Chondrocyte (in vitro differentiated cells): ENCODE measurements around the gene HSPB1. TPM values are rescaled to one million over a fixed set of nuclear protein-coding genes. Genes with fewer than 3 reads are reported as not detected.

Experiments
- DNase-seq: peaks from one replicate; pipeline ENCODE4 v3.0.0; 2021; ENCODE audit warnings: mixed read lengths, low spot score
- H3K27ac Mint-ChIP-seq: one replicate; pipeline ENCODE4 v1.8.0; 2021; ENCODE audit warnings: mild to moderate bottlenecking, moderate library complexity, mixed read lengths; ENCODE audit not compliant: unreplicated experiment
- H3K27me3 Mint-ChIP-seq: 2 replicates; pipeline ENCODE4 v1.8.0; 2021; ENCODE audit warnings: low read depth, mixed read lengths
- H3K36me3 Mint-ChIP-seq: 2 replicates; pipeline ENCODE4 v1.8.0; 2021; ENCODE audit warnings: low read depth, mixed read lengths
- H3K4me1 Mint-ChIP-seq: 2 replicates; pipeline ENCODE4 v1.8.0; 2021; ENCODE audit warnings: low read depth, mild to moderate bottlenecking, mixed read lengths
- H3K4me3 Mint-ChIP-seq: one replicate; pipeline ENCODE4 v1.8.0; 2021; ENCODE audit warnings: mild to moderate bottlenecking, moderate library complexity, mixed read lengths; ENCODE audit not compliant: unreplicated experiment
- H3K9me3 Mint-ChIP-seq: 2 replicates; pipeline ENCODE4 v1.8.0; 2021; ENCODE audit warnings: low read depth, mixed read lengths
- CTCF ChIP-seq: fragments of 200-600 bp; sonication (generic); IDR thresholded peaks from 2 replicates; pipeline ENCODE4 v1.5.0; 2021; ENCODE audit warnings: antibody characterized with exemption, mild to moderate bottlenecking, moderate library complexity
- total RNA-seq: library from RNA; stranded (reverse); gene quantifications from 3 replicates; pipeline ENCODE4 v1.2.1, GENCODE V29; 2021

Gene HSPB1
- total RNA-seq, 1 donor from 2014 or later = 1,322 TPM

DNA sequence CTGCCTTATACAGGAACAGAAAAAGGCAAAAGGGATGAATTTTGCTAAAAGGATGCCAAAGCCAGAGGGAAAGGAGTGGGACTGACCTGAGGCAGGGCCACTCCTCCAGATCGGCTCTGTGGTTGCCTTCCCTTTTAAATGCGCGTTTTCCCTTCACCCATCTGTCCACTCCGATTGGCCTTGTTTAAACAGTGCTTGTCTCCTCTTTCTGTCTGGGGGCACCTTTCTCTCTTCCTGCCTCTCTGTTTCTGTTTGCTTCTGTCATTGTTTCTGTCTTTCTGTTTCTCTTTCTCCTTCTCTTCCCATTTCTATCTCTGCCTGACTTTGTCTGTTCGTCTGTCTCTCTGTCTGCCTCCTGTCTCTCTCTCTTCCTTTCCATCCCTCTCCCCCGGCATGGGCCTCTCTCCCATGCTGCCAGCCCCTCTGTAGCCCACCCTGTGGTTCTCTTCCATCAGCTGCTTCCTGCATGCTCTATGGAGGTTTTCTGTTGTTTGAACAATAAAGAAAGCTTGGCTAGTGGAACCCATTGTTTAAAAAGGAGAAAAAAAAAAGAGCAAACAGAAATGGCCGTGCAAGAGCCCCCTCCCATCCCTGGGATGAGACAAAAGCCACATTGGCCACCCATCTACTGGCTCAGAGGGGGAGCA is 29.5 kb upstream of the HSPB1 start:
- H3K4me3 Mint-ChIP-seq = no peak overlapping the region

DNA sequence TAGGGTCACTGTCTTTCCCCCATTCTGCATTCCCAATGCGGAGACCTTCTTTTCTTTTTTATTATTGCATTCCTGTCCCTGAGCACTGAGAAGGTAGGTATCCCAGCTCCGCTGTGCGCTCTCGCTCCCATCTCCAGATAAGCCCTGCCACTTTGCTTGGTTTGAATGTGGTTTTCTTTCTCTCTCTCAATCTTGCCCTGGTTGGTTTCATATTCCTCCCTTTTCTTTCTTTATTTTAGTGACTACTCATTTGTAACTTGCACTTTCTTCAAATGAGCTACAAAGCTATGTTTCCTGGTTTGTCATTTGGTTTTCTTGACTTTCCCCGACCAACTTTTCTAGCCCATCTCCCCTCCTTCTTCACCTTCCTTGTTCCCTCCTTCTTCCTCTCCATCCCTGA is 29.0 kb upstream of the HSPB1 start:
- H3K4me1 Mint-ChIP-seq = peaks cover 9% of the 10 kb centered on the region
- H3K36me3 Mint-ChIP-seq = no peaks in the 10 kb centered on the region
- DNase-seq = no peak
- no peak for TF ChIP-seq CTCF
- H3K27ac Mint-ChIP-seq = no peak overlapping the region
- H3K27me3 Mint-ChIP-seq = peaks cover 49% of the 10 kb centered on the region
- no peak overlapping the region for H3K4me3 Mint-ChIP-seq
- no peaks in the 10 kb centered on the region for H3K9me3 Mint-ChIP-seq

More for the DNA sequence above, 29.5 kb upstream of the HSPB1 start:
- H3K27ac Mint-ChIP-seq = no peak overlapping the region
- TF ChIP-seq CTCF = no peak
- no peaks in the 10 kb centered on the region for H3K9me3 Mint-ChIP-seq
- no peaks in the 10 kb centered on the region for H3K36me3 Mint-ChIP-seq
- H3K27me3 Mint-ChIP-seq = peaks cover 53% of the 10 kb centered on the region
- DNase-seq = no peak
- peaks cover 11% of the 10 kb centered on the region for H3K4me1 Mint-ChIP-seq

DNA sequence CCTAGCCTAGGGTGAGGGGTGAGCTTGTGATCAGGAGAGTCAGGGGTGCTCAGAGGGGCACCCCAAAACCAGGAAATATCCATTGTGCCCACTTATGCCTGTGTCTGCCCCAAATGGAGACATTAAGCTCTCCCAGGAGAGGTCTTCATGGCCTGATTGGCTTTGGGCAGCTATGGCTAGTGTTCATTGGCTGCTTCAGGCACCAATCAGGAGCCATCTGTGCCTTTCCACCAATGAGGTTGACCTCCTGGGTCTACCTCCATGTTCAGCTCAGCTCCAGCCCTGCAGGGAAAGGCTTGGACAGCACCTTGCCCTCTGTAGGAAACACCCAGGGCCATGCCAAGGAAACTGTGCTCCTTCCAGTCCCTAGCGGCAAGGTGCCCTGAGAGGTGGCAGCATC is 23.9 kb upstream of the HSPB1 start:
- Mint-ChIP-seq H3K9me3 (no peaks in the 10 kb centered on the region), H3K4me3 (no peak overlapping the region), H3K27ac (no peak overlapping the region), H3K27me3 (peaks cover 28% of the 10 kb centered on the region), H3K4me1 (peaks cover 13% of the 10 kb centered on the region), H3K36me3 (peaks cover 1% of the 10 kb centered on the region)
- DNase-seq = no peak
- TF ChIP-seq CTCF = no peak

- H3K4me1 Mint-ChIP-seq = peaks cover 13% of the 10 kb centered on the region
- H3K27me3 Mint-ChIP-seq = peaks cover 23% of the 10 kb centered on the region
- H3K9me3 Mint-ChIP-seq = no peaks in the 10 kb centered on the region
- peaks cover 1% of the 10 kb centered on the region for H3K36me3 Mint-ChIP-seq
- DNase-seq = no peak
- no peak overlapping the region for H3K4me3 Mint-ChIP-seq
- TF ChIP-seq CTCF = no peak
- no peak overlapping the region for H3K27ac Mint-ChIP-seq
Measured at GRCh38 chr7:76280408-76280807, 22.1 kb upstream of the HSPB1 start.

DNA sequence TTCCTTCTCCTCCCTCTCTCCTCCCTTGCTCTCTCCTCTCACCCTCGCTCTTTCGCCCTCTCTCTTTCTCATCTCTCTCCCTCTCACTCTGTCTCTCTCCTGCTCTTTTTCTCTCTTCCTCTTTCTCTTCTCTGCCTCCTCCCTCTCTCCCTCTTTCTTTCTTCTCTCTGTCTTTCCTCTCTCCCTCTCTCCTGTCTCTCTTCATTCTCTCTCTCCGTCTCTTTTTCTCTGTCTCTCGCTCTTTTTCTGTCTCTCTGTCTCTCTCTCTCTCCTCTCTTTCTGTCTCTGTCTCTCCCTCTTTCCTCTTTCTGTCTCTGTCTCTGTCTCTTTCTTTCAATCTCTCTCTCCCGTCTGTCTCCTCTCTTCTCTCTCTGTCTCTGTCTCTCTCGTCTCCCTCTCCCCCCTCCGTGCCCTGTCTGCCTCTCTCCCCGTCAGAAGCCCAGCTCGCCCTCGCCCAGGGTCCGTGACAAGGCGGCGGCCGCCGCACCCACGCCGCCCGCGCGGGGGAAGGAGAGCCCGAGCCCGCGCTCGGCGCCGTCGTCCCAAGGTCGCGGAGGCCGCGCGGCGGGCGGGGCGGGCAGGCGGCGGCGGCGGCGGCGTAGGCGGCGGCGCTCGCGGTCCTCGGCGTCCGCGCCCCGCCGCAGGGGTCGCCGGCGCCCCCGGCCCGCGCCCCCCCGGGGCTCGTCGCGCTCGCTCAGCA is 21.3 kb upstream of the HSPB1 start:
- Mint-ChIP-seq H3K36me3 (peaks cover 1% of the 10 kb centered on the region), H3K4me1 (peaks cover 13% of the 10 kb centered on the region), H3K27ac (no peak overlapping the region), H3K27me3 (peaks cover 20% of the 10 kb centered on the region), H3K9me3 (no peaks in the 10 kb centered on the region), H3K4me3 (peak overlapping the region; percentile 73)
- no peak for TF ChIP-seq CTCF
- DNase-seq = no peak
